ENCODE results near the gene PAX5. TPM values are rescaled to one million over a fixed set of nuclear protein-coding genes. Genes with fewer than 3 reads are reported as not detected.

The PAX5 gene
- total and polyA plus RNA-seq, 2 donors (not counting 1 experiment from before 2014, with no cell fraction given), result 196 to 275 TPM

DNA sequence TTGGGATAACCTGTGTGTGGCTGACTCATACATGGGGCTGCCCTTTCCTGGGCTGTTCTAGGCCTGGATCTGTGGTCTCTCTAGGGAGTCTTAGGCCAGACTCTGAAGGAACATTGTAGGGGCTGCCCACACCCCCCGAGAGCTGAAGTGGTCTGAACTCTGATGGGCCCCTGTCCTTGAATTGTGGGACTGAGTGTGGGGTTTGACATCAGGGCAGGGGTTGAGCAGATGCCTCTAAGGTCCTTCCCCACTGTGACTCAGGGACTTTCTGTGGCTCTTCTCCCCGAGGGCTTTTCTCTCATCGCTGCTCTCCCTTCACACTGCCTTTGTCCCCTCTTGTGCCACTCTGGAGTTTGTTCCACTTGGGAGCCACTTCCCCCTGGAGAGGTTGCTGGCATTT, 246.4 kb downstream of the PAX5 start:
- DNase-seq (no peak), ATAC-seq (ENCODE audit: low read depth) (no peak)
- TF ChIP-seq, protein P1, sequence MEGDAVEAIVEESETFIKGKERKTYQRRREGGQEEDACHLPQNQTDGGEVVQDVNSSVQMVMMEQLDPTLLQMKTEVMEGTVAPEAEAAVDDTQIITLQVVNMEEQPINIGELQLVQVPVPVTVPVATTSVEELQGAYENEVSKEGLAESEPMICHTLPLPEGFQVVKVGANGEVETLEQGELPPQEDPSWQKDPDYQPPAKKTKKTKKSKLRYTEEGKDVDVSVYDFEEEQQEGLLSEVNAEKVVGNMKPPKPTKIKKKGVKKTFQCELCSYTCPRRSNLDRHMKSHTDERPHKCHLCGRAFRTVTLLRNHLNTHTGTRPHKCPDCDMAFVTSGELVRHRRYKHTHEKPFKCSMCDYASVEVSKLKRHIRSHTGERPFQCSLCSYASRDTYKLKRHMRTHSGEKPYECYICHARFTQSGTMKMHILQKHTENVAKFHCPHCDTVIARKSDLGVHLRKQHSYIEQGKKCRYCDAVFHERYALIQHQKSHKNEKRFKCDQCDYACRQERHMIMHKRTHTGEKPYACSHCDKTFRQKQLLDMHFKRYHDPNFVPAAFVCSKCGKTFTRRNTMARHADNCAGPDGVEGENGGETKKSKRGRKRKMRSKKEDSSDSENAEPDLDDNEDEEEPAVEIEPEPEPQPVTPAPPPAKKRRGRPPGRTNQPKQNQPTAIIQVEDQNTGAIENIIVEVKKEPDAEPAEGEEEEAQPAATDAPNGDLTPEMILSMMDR (IDR thresholded peaks at IDR 0.05), result no peak
- TF ChIP-seq EZH2 (IDR thresholded peaks at IDR 0.05; ENCODE audit: borderline replicate concordance, insufficient read depth, low read depth, low read length, poor library complexity, severe bottlenecking), result no peak
- Mint-ChIP-seq H3K27ac (no peak overlapping the region), H3K4me1 (no peaks in the 10 kb centered on the region), H3K9me3 (ENCODE audit: insufficient read depth) (no peaks in the 10 kb centered on the region), H3K4me3 (no peak overlapping the region), H3K27me3 (peaks cover 33% of the 10 kb centered on the region)
- no peaks in the 10 kb centered on the region for H3K36me3 ChIP-seq (replicated peaks in 1 of 2; ENCODE audit: control extremely low read depth in 1 of 2, control insufficient read depth in 1 of 2, extremely low read depth in 1 of 2, insufficient read depth in 2 of 2, low read length in 1 of 2)
- no peaks in the 10 kb centered on the region for H3K4me1 ChIP-seq (ENCODE audit: control insufficient read depth in 2 of 2, insufficient read depth in 2 of 2, low read length in 2 of 2)
- intact Hi-C loops (cut with micrococcal nuclease), result no loop called here
- WGBS (ENCODE audit: insufficient coverage), result 30% methylated on average over 2 of the region's 3 CpGs
- H3K4me2 ChIP-seq (replicated peaks; ENCODE audit: low read depth, low read length, poor library complexity, severe bottlenecking), result no peak overlapping the region
- H3K9me3 ChIP-seq (ENCODE audit: control extremely low read depth in 1 of 3, control insufficient read depth in 2 of 3, insufficient read depth in 1 of 3, low read length in 2 of 3), result no peaks in the 10 kb centered on the region
- H4K20me1 ChIP-seq (ENCODE audit: control insufficient read depth, insufficient read depth, low read length, poor library complexity, severe bottlenecking), result no peaks in the 10 kb centered on the region
- H3K79me2 ChIP-seq (ENCODE audit: control insufficient read depth, insufficient read depth, low read length), result no peaks in the 10 kb centered on the region
- H3K27ac ChIP-seq (ENCODE audit: low read length in 2 of 2), result no peak overlapping the region
- CTCF ChIA-PET, result no interaction called here
- peaks cover 0 to 16% (median 3%) of the 10 kb centered on the region in 4 experiments for H3K27me3 ChIP-seq (replicated peaks in 1 of 4; ENCODE audit: control extremely low read depth in 1 of 4, control insufficient read depth in 3 of 4, insufficient read depth in 4 of 4, low read length in 3 of 4)
- H3K9ac ChIP-seq (ENCODE audit: low read length), result no peak overlapping the region
- POLR2A ChIA-PET, result no interaction called here
- no peak overlapping the region for H2AFZ ChIP-seq (ENCODE audit: insufficient read depth, low read depth, low read length, poor library complexity, severe bottlenecking)
- H3K4me3 ChIP-seq (ENCODE audit: control extremely low read depth in 1 of 5, extremely low read depth in 1 of 5, insufficient read depth in 1 of 5, low read depth in 2 of 5, low read length in 4 of 5), result no peak overlapping the region

Small RNA genes within 50 kb of the gene (small RNA-seq; reads per million reads assigned to genes)
- gene MIR4475 (ENCODE audit: insufficient read length, low read depth, low replicate concordance) (not detected), gene MIR4476 (ENCODE audit: insufficient read length, low read depth, low replicate concordance) (not detected), gene MIR4540 (ENCODE audit: insufficient read length, low read depth, low replicate concordance) (not detected)

Other genes with a start within 250 kb of the PAX5 start
- 81.9 and 83.5 TPM in 2 replicates for gene ZCCHC7, start 86.3 kb upstream of the PAX5 start, total RNA-seq
- gene ZCCHC7, start 86.3 kb upstream of the PAX5 start, polyA plus RNA-seq, result 56.3 and 60.8 TPM in 2 replicates

Measured in B cell (primary cell).